PC-9 (cell line): ENCODE results near the gene ZNF350.

ENCODE experiments used
- CTCF ChIP-seq: fragments of 200-600 bp; sonication (generic); conservative IDR thresholded peaks from 2 replicates; pipeline ENCODE4 v1.6.1; 2017; ENCODE audit warnings: mixed run types, antibody characterized with exemption, mild to moderate bottlenecking, moderate library complexity
- EZH2 ChIP-seq: fragments of 200-600 bp; sonication (generic); IDR thresholded peaks from 2 replicates; pipeline ENCODE4 v1.8.0; 2017; ENCODE audit warnings: antibody characterized with exemption, low read depth

GRCh38 chr19:52010674-52011073, 24.0 kb upstream of the ZNF350 start:
- TF ChIP-seq CTCF (no peak), EZH2 (no peak)
